PC-3 (cell line): ENCODE results near the gene SLC31A1. TPM values are rescaled to one million over a fixed set of nuclear protein-coding genes. Genes with fewer than 3 reads are reported as not detected.

Experiments
- ATAC-seq: fragments of 200-7000 bp; cut with Tn5 transposase; 2 replicates; pipeline ENCODE4 v1.9.1; 2020; ENCODE audit warnings: mild to moderate bottlenecking, moderate library complexity
- BruUV-seq: library from RNA; stranded (reverse); fragments of 400-500 nt; replicated peaks from 2 replicates; lab custom pipeline; 2021; lab: Mats Ljungman, UMichigan
- CTCF ChIA-PET: fragments of 300-600 bp; sonication (Branson Sonifier 250); formaldehyde crosslinking; loops from one replicate; lab custom pipeline; 2022; ENCODE audit warnings: antibody characterized with exemption; lab: Charles Lee
- POLR2A ChIA-PET: fragments of 300-600 bp; sonication (Branson Sonifier 250); formaldehyde crosslinking; loops from one replicate; lab custom pipeline; 2022; ENCODE audit warnings: antibody characterized with exemption; ENCODE audit not compliant: unreplicated experiment; lab: Charles Lee
- DNase-seq: peaks from one replicate; pipeline ENCODE4 v3.0.0-alpha.2; 2015
- H2AFZ ChIP-seq: fragments of 300-600 bp; sonication (generic); 2 replicates; pipeline ENCODE4 v1.6.0; 2016; ENCODE audit warnings: antibody characterized with exemption, low read length
- H3F3A ChIP-seq: fragments of 300-600 bp; sonication (generic); one replicate; pipeline ENCODE4 v1.6.0; 2017; ENCODE audit warnings: antibody characterized with exemption, low read length, control low read depth, mild to moderate bottlenecking; ENCODE audit not compliant: unreplicated experiment
- H3K27ac ChIP-seq: fragments of 300-600 bp; sonication (generic); 2 replicates; pipeline ENCODE4 v1.5.1; 2016; ENCODE audit warnings: mild to moderate bottlenecking, low read length
- H3K27me3 ChIP-seq: fragments of 300-600 bp; sonication (generic); 2 replicates; pipeline ENCODE4 v1.6.1; 2016; ENCODE audit warnings: low read length, mixed read lengths
- H3K36me3 ChIP-seq: fragments of 300-600 bp; sonication (generic); 2 replicates; pipeline ENCODE4 v1.6.1; 2016; ENCODE audit warnings: low read depth, mixed run types, low read length, mixed read lengths
- H3K4me1 ChIP-seq: fragments of 300-600 bp; sonication (generic); 2 replicates; pipeline ENCODE4 v1.5.1; 2016; ENCODE audit warnings: low read length; ENCODE audit not compliant: insufficient read depth
- H3K4me2 ChIP-seq: fragments of 300-600 bp; sonication (generic); 2 replicates; pipeline ENCODE4 v1.6.0; 2016; ENCODE audit warnings: low read length
- H3K4me3 ChIP-seq: fragments of 300-600 bp; sonication (generic); 2 replicates; pipeline ENCODE4 v1.5.1; 2016; ENCODE audit warnings: mild to moderate bottlenecking, low read length, mixed read lengths
- H3K79me2 ChIP-seq: fragments of 300-600 bp; sonication (generic); 2 replicates; pipeline ENCODE4 v1.6.1; 2017; ENCODE audit warnings: low read length, mixed read lengths
- H3K9ac ChIP-seq: fragments of 300-600 bp; sonication (generic); 2 replicates; pipeline ENCODE4 v1.6.0; 2016; ENCODE audit warnings: mild to moderate bottlenecking, low read length
- H3K9me2 ChIP-seq: fragments of 300-600 bp; sonication (generic); replicated peaks from 2 replicates; pipeline ENCODE4 v1.6.1; 2016; ENCODE audit warnings: mixed run types, low read length, mixed read lengths
- H3K9me3 ChIP-seq: fragments of 300-600 bp; sonication (generic); 2 replicates; pipeline ENCODE4 v1.6.1; 2016; ENCODE audit warnings: low read length, mixed read lengths
- H4K20me1 ChIP-seq: fragments of 300-600 bp; sonication (generic); 2 replicates; pipeline ENCODE4 v1.6.1; 2016; ENCODE audit warnings: low read length, mixed read lengths
- CTCF ChIP-seq: fragments of 300-600 bp; sonication (generic); conservative IDR thresholded peaks from 2 replicates; pipeline ENCODE4 v1.5.1; 2017; ENCODE audit warnings: antibody characterized with exemption, low read depth, mild to moderate bottlenecking, low read length
- EZH2 ChIP-seq: fragments of 300-600 bp; sonication (generic); IDR thresholded peaks from one replicate; pipeline ENCODE4 v1.6.1; 2017; ENCODE audit warnings: antibody characterized with exemption, mild to moderate bottlenecking, low read length; ENCODE audit not compliant: unreplicated experiment
- EZH2phosphoT487 ChIP-seq: fragments of 300-600 bp; sonication (generic); IDR thresholded peaks from 2 replicates; pipeline ENCODE4 v1.6.1; 2018; ENCODE audit warnings: mild to moderate bottlenecking, antibody characterized with exemption, low read length, borderline replicate concordance
- intact Hi-C: fragments of 100-400 bp; cut with micrococcal nuclease; formaldehyde crosslinking; loops from 2 replicates; pipeline ENCODE4 v1.9.0; 2023
- total RNA-seq: library from RNA; depleted of rRNA; stranded (reverse); fragments of >200 nt; gene quantifications from 2 replicates; pipeline ENCODE4 v1.2.3, GENCODE V29; 2014

SLC31A1 gene
- total RNA-seq, 1 experiment from 2014 or later: 9.7 TPM

- no peaks in the 10 kb centered on the region for H3K79me2 ChIP-seq
- POLR2A ChIA-PET: no interaction called here
- peaks cover 11% of the 10 kb centered on the region for H3K36me3 ChIP-seq
Measured at GRCh38 chr9:113267911-113268566, 46.7 kb downstream of the SLC31A1 start.

GRCh38 chr9:113269355-113269754 is 48.0 kb downstream of the SLC31A1 start:
- Histone ChIP-seq H2AFZ (no peak overlapping the region), H3K27me3 (no peaks in the 10 kb centered on the region), H3K79me2 (peaks cover 12% of the 10 kb centered on the region), H3K9ac (no peak overlapping the region), H3K9me2 (no peaks in the 10 kb centered on the region), H3K9me3 (no peaks in the 10 kb centered on the region), H3K27ac (no peak overlapping the region), H3K4me2 (no peak overlapping the region), H3K4me3 (no peak overlapping the region), H3F3A (no peaks in the 10 kb centered on the region), H3K4me1 (peaks cover 9% of the 10 kb centered on the region; the same call in 1 of the 2 replicates), H4K20me1 (no peaks in the 10 kb centered on the region), H3K36me3 (peaks cover 13% of the 10 kb centered on the region)
- no TSS peak for BruUV-seq
- intact Hi-C loops: no loop called here
- TF ChIP-seq EZH2 (no peak), EZH2phosphoT487 (no peak), CTCF (no peak)
- ChIA-PET POLR2A (no interaction called here), CTCF (no interaction called here)
- DNase-seq (no peak), ATAC-seq (no peak)

More at GRCh38 chr9:113267911-113268566, 46.7 kb downstream of the SLC31A1 start:
- no peak overlapping the region for H3K4me2 ChIP-seq
- no peak for ATAC-seq
- H3K9me3 ChIP-seq: no peaks in the 10 kb centered on the region
- H3K9ac ChIP-seq: no peak overlapping the region
- no peaks in the 10 kb centered on the region for H3K27me3 ChIP-seq
- CTCF ChIA-PET: no interaction called here
- no TSS peak for BruUV-seq
- no peaks in the 10 kb centered on the region for H3K4me1 ChIP-seq
- intact Hi-C loops: no loop called here
- H3F3A ChIP-seq: no peaks in the 10 kb centered on the region
- no peak overlapping the region for H3K27ac ChIP-seq
- H3K4me3 ChIP-seq: no peak overlapping the region
- no peaks in the 10 kb centered on the region for H4K20me1 ChIP-seq
- H3K9me2 ChIP-seq: no peaks in the 10 kb centered on the region
- H2AFZ ChIP-seq: no peak overlapping the region
- DNase-seq: no peak
- no peak for TF ChIP-seq EZH2phosphoT487
- TF ChIP-seq CTCF: no peak
- TF ChIP-seq EZH2: no peak

GRCh38 chr9:113269871-113270270 is 48.5 kb downstream of the SLC31A1 start:
- H3K4me1 ChIP-seq: peaks cover 9% of the 10 kb centered on the region; the same call in 1 of the 2 replicates
- intact Hi-C loops: no loop called here
- H2AFZ ChIP-seq: no peak overlapping the region
- no peaks in the 10 kb centered on the region for H3K9me2 ChIP-seq
- POLR2A ChIA-PET: no interaction called here
- BruUV-seq: no TSS peak
- no peaks in the 10 kb centered on the region for H4K20me1 ChIP-seq
- ATAC-seq: no peak
- CTCF ChIA-PET: no interaction called here
- H3F3A ChIP-seq: no peaks in the 10 kb centered on the region
- no peak overlapping the region for H3K9ac ChIP-seq
- H3K27me3 ChIP-seq: no peaks in the 10 kb centered on the region
- H3K9me3 ChIP-seq: no peaks in the 10 kb centered on the region
- H3K4me2 ChIP-seq: no peak overlapping the region
- peaks cover 17% of the 10 kb centered on the region for H3K79me2 ChIP-seq
- peaks cover 13% of the 10 kb centered on the region for H3K36me3 ChIP-seq
- TF ChIP-seq EZH2phosphoT487 (no peak), EZH2 (no peak), CTCF (no peak)
- DNase-seq: no peak
- no peak overlapping the region for H3K4me3 ChIP-seq
- H3K27ac ChIP-seq: no peak overlapping the region
